Progenitor cell of endocrine pancreas (in vitro differentiated cells): Measurements from ENCODE around the gene BLOC1S1. TPM values are rescaled to one million over a fixed set of nuclear protein-coding genes. Genes with fewer than 3 reads are reported as not detected.

Source experiments
- DNase-seq: peaks from one replicate; pipeline ENCODE4 v3.0.0; 2021; ENCODE audit warnings: low spot score; ENCODE audit not compliant: unreplicated experiment
- H3K27ac Mint-ChIP-seq: 2 replicates; pipeline ENCODE4 v1.8.0; 2021; ENCODE audit warnings: mild to moderate bottlenecking, moderate library complexity, mixed read lengths
- H3K27me3 Mint-ChIP-seq: 2 replicates; pipeline ENCODE4 v1.8.0; 2021; ENCODE audit warnings: mixed read lengths
- H3K36me3 Mint-ChIP-seq: 2 replicates; pipeline ENCODE4 v1.8.0; 2022; ENCODE audit warnings: mixed read lengths; ENCODE audit not compliant: insufficient read depth
- H3K4me1 Mint-ChIP-seq: 2 replicates; pipeline ENCODE4 v1.8.0; 2021; ENCODE audit warnings: low read depth, mixed read lengths
- H3K4me3 Mint-ChIP-seq: 2 replicates; pipeline ENCODE4 v1.8.0; 2021; ENCODE audit warnings: low read depth, mild to moderate bottlenecking, moderate library complexity, mixed read lengths
- H3K9me3 Mint-ChIP-seq: 2 replicates; pipeline ENCODE4 v1.8.0; 2021; ENCODE audit warnings: low read depth, mixed read lengths
- total RNA-seq: library from RNA; stranded (reverse); gene quantifications from 2 replicates; pipeline ENCODE4 v1.2.1, GENCODE V29; 2021
- TF ChIP-seq, protein P1 (sequence below): fragments of 200-600 bp; sonication (generic); IDR thresholded peaks from one replicate; pipeline ENCODE4 v1.5.0; 2021; ENCODE audit warnings: antibody characterized with exemption, mild to moderate bottlenecking; ENCODE audit not compliant: unreplicated experiment

BLOC1S1 gene
- total RNA-seq, 1 donor from 2014 or later = 65.8 TPM

DNA sequence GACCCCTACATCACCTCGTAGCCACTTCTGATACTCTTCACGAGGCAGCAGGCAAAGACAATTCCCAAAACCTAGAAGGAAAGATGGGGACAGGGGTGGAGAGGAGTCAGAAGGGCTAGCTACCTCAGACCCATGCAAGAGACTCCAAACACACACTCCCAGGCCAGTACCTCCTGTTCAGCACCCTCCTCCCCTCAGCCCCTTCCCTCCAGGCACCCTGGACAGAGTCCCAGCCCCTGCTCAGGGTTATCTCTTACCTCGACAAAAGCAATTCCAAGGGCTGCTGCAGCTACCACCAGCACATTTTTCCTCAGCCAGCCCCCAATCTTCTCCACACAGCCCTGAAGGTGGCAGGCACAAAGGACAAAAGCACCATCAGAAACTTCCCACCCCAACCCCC lies 9.7 kb downstream of the BLOC1S1 start:
- Mint-ChIP-seq H3K4me3 (no peak overlapping the region), H3K36me3 (peaks cover 6% of the 10 kb centered on the region), H3K27me3 (peaks cover 4% of the 10 kb centered on the region), H3K4me1 (peaks cover 24% of the 10 kb centered on the region), H3K27ac (peak overlapping the region; percentile 33), H3K9me3 (no peaks in the 10 kb centered on the region)
- TF ChIP-seq, protein P1, sequence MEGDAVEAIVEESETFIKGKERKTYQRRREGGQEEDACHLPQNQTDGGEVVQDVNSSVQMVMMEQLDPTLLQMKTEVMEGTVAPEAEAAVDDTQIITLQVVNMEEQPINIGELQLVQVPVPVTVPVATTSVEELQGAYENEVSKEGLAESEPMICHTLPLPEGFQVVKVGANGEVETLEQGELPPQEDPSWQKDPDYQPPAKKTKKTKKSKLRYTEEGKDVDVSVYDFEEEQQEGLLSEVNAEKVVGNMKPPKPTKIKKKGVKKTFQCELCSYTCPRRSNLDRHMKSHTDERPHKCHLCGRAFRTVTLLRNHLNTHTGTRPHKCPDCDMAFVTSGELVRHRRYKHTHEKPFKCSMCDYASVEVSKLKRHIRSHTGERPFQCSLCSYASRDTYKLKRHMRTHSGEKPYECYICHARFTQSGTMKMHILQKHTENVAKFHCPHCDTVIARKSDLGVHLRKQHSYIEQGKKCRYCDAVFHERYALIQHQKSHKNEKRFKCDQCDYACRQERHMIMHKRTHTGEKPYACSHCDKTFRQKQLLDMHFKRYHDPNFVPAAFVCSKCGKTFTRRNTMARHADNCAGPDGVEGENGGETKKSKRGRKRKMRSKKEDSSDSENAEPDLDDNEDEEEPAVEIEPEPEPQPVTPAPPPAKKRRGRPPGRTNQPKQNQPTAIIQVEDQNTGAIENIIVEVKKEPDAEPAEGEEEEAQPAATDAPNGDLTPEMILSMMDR = no peak
- DNase-seq = no peak

DNA sequence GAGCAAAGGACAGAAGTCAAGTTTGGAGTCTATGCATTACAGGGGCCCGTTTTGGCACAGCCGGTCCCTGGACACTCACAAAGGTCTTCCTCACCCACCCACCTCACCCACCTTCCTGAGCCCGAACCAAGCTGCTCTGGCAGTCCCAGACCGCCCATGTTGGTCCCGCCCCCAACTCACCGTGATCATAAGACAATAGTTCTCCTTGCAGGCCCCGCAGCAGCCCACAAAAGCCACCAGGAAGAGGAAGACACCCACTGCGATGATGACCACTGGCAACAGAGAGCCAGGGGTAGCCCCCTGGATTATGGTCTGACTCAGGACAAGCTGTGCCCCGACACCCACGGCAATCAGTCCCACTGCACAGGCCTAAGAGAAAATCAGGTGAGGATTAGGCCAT lies 11.1 kb downstream of the BLOC1S1 start:
- H3K27ac Mint-ChIP-seq = peak overlapping the region; percentile 84
- TF ChIP-seq, protein P1 = no peak
- no peaks in the 10 kb centered on the region for H3K9me3 Mint-ChIP-seq
- H3K27me3 Mint-ChIP-seq = peaks cover 8% of the 10 kb centered on the region
- H3K4me1 Mint-ChIP-seq = peaks cover 24% of the 10 kb centered on the region
- DNase-seq = no peak
- peaks cover 6% of the 10 kb centered on the region for H3K36me3 Mint-ChIP-seq
- peak overlapping the region; percentile 84 for H3K4me3 Mint-ChIP-seq

DNA sequence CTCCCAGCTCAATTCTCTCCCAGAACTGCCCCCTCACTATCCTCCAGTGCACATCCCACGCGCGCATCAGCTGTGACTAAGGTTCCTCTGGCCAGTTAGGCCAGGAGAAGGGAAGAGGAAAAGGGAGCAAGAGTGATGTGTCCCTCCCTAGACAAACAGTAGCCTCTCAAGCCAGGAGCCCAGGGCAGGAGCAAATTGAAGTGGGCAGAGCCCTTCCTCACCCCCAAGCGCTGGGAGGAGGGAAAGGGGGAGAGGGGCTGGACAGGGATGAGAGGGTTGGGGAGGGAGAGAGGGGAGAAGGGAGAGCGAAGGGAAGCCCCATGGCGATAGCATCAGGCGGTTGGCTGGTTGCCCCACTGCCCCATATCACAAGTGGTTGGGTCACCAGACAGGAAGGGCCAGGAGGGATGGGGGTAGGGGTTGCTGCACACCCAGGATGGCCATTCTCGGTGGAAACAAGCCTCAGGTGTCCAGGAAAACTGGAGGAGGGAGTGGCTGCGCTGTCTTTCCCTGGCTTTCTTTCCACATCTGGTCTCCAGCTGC lies 11.9 kb downstream of the BLOC1S1 start:
- H3K36me3 Mint-ChIP-seq = peaks cover 6% of the 10 kb centered on the region
- no peaks in the 10 kb centered on the region for H3K9me3 Mint-ChIP-seq
- TF ChIP-seq, protein P1 = no peak
- DNase-seq = no peak
- peak overlapping the region; percentile 84 for H3K4me3 Mint-ChIP-seq
- peaks cover 24% of the 10 kb centered on the region for H3K4me1 Mint-ChIP-seq
- peaks cover 8% of the 10 kb centered on the region for H3K27me3 Mint-ChIP-seq
- H3K27ac Mint-ChIP-seq = peak overlapping the region; percentile 84

DNA sequence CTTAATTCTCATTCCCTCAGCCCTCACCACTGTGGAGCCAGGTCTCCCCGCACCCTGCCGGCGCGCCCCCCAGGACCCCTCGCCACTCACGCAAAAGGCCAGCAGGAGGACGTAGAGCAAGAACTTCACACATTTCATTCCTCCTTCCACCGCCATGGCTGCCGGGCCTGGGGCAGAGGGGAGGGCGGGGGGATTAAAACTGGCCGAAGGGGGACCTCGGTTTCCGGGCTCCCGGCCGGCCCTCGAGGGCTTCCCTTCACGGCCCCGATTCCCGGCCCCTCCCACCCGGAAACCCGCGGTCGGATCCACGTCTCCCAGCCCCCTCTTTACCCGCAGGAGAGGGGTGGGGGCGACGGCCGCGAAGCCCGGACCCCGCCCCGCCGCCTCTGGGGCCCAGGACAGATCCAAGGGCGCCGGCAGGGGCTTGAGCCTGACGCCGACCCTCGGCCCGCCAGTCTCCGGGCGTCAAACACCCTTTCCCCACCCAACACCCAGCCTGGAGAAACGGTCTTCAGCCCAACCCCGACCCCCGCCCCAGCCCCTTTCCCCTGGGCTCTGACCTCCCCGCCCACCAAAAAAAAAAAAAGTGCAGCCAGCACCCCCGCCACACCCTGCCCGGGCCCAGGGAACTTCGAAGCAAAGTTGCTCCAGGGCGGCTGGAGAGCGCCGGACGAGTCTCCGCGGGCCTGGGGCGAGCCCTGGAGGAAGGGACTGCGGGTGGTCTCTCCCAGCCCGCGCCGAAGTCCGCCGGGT lies 12.5 kb downstream of the BLOC1S1 start:
- Mint-ChIP-seq H3K36me3 (peaks cover 6% of the 10 kb centered on the region), H3K27me3 (peaks cover 8% of the 10 kb centered on the region), H3K4me3 (peak overlapping the region; percentile 84), H3K27ac (peak overlapping the region; percentile 77), H3K9me3 (no peaks in the 10 kb centered on the region), H3K4me1 (peaks cover 24% of the 10 kb centered on the region)
- peak; percentile 28 for DNase-seq
- TF ChIP-seq, protein P1 = no peak

DNA sequence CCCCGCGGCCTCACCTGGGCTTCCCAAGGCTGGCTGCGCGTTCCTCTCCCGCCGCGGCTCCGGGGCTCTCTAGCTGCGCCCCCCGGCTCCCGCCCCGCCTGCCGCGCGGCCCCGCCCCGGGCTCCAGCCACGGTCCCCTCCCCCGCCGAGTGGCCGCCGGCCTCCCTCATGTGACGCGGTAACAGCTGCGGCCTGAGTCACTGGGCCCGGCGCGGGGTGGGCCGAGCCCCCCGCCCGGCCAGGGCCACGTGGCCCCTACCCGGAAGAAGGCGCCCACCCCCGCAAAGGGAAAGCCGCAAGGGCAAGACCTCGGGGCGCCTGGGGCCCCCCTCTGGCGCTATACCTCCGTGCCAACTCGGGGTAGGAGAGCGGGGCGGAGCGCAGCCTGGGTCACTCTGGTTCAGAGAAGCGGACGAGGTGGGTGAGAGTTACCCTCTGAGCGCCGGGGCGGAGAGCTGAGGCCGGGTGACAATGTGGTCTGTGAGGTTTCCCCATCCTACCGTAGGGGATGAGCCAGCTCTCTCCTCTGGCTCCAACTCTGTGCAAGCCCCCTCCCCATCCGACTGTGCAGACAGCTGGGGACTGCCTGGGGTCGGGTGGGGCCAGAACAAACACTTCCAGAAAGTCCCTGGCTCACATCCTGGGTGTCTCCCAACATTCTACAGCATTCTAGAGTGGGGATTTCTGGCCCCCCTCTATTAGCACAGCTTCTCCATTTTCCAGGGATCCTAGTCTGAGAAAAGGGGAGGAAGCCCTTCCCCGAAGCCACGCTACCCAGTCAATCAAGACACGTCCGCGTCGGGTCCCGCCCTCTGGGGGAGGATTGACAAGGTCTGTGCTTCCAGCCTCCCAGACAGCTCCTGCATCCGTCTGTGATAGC lies 13.3 kb downstream of the BLOC1S1 start, which contains the start of gene CD63:
CD63 (minus strand) TSS at position 71 of the 880 bp plus-strand sequence. CDS start 668 bp downstream, outside the sequence.
- peak within 1 kb of the TSS; percentile 84 for H3K4me3 Mint-ChIP-seq
- H3K4me1 Mint-ChIP-seq = peaks cover 24% of the 10 kb centered on the region
- TF ChIP-seq, protein P1 = no peak
- no peaks in the 10 kb centered on the region for H3K9me3 Mint-ChIP-seq
- peak; percentile 65 for DNase-seq
- H3K36me3 Mint-ChIP-seq = peaks cover 2% of the 10 kb centered on the region
- H3K27me3 Mint-ChIP-seq = peaks cover 8% of the 10 kb centered on the region
- H3K27ac Mint-ChIP-seq = peak within 1 kb of the TSS; percentile 96
